GM23338 (cell line): ENCODE data around the gene SRGAP1. TPM values are rescaled to one million over a fixed set of nuclear protein-coding genes. Genes with fewer than 3 reads are reported as not detected.

Experiments used
- ATAC-seq: fragments of 200-7000 bp; cut with Tn5 transposase; 3 replicates; pipeline ENCODE4 v1.9.1; 2020
- DNase-seq: peaks from one replicate; pipeline ENCODE4 v3.0.0-alpha.2; 2015; ENCODE audit warnings: low spot score
- H2AFZ ChIP-seq: fragments of 200-600 bp; sonication (generic); 2 replicates; pipeline ENCODE4 v1.8.0; 2016; ENCODE audit warnings: antibody characterized with exemption, mild to moderate bottlenecking, moderate library complexity
- H3F3A ChIP-seq: fragments of 200-600 bp; sonication (generic); replicated peaks from 2 replicates; pipeline ENCODE4 v1.8.0; 2017; ENCODE audit warnings: antibody characterized with exemption, mixed run types, low read depth
- H3K27ac ChIP-seq: fragments of 200-600 bp; sonication (generic); 2 replicates; pipeline ENCODE4 v1.6.1; 2016; ENCODE audit warnings: low read depth
- H3K27me3 ChIP-seq: fragments of 200-600 bp; sonication (generic); 2 replicates; pipeline ENCODE4 v1.8.0; 2016; ENCODE audit warnings: mild to moderate bottlenecking, mixed run types, moderate library complexity; ENCODE audit not compliant: insufficient read depth
- H3K36me3 ChIP-seq: fragments of 200-600 bp; sonication (generic); 2 replicates; pipeline ENCODE4 v1.8.0; 2016; ENCODE audit warnings: mild to moderate bottlenecking; ENCODE audit not compliant: insufficient read depth
- H3K4me1 ChIP-seq: fragments of 200-600 bp; sonication (generic); 2 replicates; pipeline ENCODE4 v1.8.0; 2016; ENCODE audit warnings: mild to moderate bottlenecking, moderate library complexity; ENCODE audit not compliant: insufficient read depth
- H3K4me2 ChIP-seq: fragments of 200-600 bp; sonication (generic); 2 replicates; pipeline ENCODE4 v1.7.1; 2017; ENCODE audit warnings: mixed run types
- H3K4me3 ChIP-seq: fragments of 200-600 bp; sonication (generic); 2 replicates; pipeline ENCODE4 v1.6.1; 2016; ENCODE audit warnings: mixed run types
- H3K79me2 ChIP-seq: fragments of 200-600 bp; sonication (generic); replicated peaks from 2 replicates; pipeline ENCODE4 v1.8.0; 2017; ENCODE audit warnings: mild to moderate bottlenecking; ENCODE audit not compliant: insufficient read depth
- H3K9me2 ChIP-seq: fragments of 200-600 bp; sonication (generic); 2 replicates; pipeline ENCODE4 v1.8.0; 2017; ENCODE audit not compliant: insufficient read depth
- H4K20me1 ChIP-seq: fragments of 200-600 bp; sonication (generic); replicated peaks from 2 replicates; pipeline ENCODE4 v1.8.0; 2017; ENCODE audit warnings: mild to moderate bottlenecking; ENCODE audit not compliant: insufficient read depth
- H3K27ac Mint-ChIP-seq: 2 replicates; pipeline ENCODE4 v1.8.0; 2020; ENCODE audit warnings: inconsistent platforms, mild to moderate bottlenecking, moderate library complexity, mixed read lengths
- H3K27me3 Mint-ChIP-seq: 3 replicates; pipeline ENCODE4 v1.8.0; 2022; ENCODE audit warnings: low read depth, mild to moderate bottlenecking, moderate library complexity, mixed read lengths, inconsistent platforms; ENCODE audit not compliant: insufficient read depth, poor library complexity
- H3K36me3 Mint-ChIP-seq: 3 replicates; pipeline ENCODE4 v1.8.0; 2021; ENCODE audit warnings: low read depth, mild to moderate bottlenecking, inconsistent platforms, moderate library complexity, mixed read lengths
- H3K4me1 Mint-ChIP-seq: 3 replicates; pipeline ENCODE4 v1.8.0; 2020; ENCODE audit warnings: mild to moderate bottlenecking, inconsistent platforms, mixed read lengths
- H3K4me3 Mint-ChIP-seq: 3 replicates; pipeline ENCODE4 v1.8.0; 2021; ENCODE audit warnings: moderate library complexity, mild to moderate bottlenecking, inconsistent platforms, mixed read lengths
- H3K9me3 Mint-ChIP-seq: 3 replicates; pipeline ENCODE4 v1.8.0; 2020; ENCODE audit warnings: moderate library complexity, mild to moderate bottlenecking, inconsistent platforms, mixed read lengths
- CREB1 ChIP-seq: fragments of 250-450 bp; sonication (Bioruptor Pico); IDR thresholded peaks from 2 replicates; pipeline ENCODE4 v1.5.0; 2020; ENCODE audit warnings: low read depth, mild to moderate bottlenecking, moderate library complexity
- EZH2phosphoT487 ChIP-seq: fragments of 200-600 bp; sonication (generic); IDR thresholded peaks from one replicate; pipeline ENCODE4 v1.8.1; 2018; ENCODE audit warnings: antibody characterized with exemption; ENCODE audit not compliant: unreplicated experiment
- JUNB ChIP-seq: IDR thresholded peaks from one replicate; pipeline ENCODE4 v1.6.1; 2016; ENCODE audit warnings: antibody characterized with exemption; ENCODE audit not compliant: unreplicated experiment
- NANOG ChIP-seq: IDR thresholded peaks from 2 replicates; pipeline ENCODE4 v1.6.1; 2016; ENCODE audit warnings: antibody characterized with exemption, borderline replicate concordance
- STAT1 ChIP-seq: IDR thresholded peaks from one replicate; pipeline ENCODE4 v1.6.1; 2016; ENCODE audit warnings: antibody characterized with exemption; ENCODE audit not compliant: unreplicated experiment
- ZNF331 ChIP-seq: fragments of 250-450 bp; sonication (Bioruptor Pico); IDR thresholded peaks from 2 replicates; pipeline ENCODE4 v1.5.0; 2020; ENCODE audit warnings: low read depth, mild to moderate bottlenecking, moderate library complexity
- polyA plus RNA-seq: library from polyadenylated mRNA; unstranded; fragments of >200 nt; fragmentation: Nextera tagmentation; extraction: Ambion mirVana; gene quantifications from 2 replicates; pipeline ENCODE4 v1.2.1, GENCODE V29; 2016
- total RNA-seq: library from RNA; depleted of rRNA; stranded (reverse); fragments of >200 nt; shearing (Covaris generic); gene quantifications from 2 replicates; pipeline ENCODE4 v1.2.3, GENCODE V29; 2014
- TF ChIP-seq, protein P1 (sequence below): fragments of 250-450 bp; sonication (Bioruptor Pico); IDR thresholded peaks from 2 replicates; pipeline ENCODE4 v1.5.0; 2020; ENCODE audit warnings: mild to moderate bottlenecking, moderate library complexity
- TF ChIP-seq, protein P2 (sequence below), 2 experiments: fragments of 200-600 bp in 1 of 2; sonication (generic) in 1 of 2; conservative IDR thresholded peaks; 2 replicates each; pipeline versions ENCODE4 v1.5.1 to v1.6.1; 2016 to 2017; ENCODE audit warnings: antibody characterized with exemption in 2 of 2, low read depth in 2 of 2, mild to moderate bottlenecking in 2 of 2, moderate library complexity in 1 of 2

Gene SRGAP1
- total and polyA plus RNA-seq, 2 experiments from 2014 or later = 6.1 to 8.1 TPM

DNA sequence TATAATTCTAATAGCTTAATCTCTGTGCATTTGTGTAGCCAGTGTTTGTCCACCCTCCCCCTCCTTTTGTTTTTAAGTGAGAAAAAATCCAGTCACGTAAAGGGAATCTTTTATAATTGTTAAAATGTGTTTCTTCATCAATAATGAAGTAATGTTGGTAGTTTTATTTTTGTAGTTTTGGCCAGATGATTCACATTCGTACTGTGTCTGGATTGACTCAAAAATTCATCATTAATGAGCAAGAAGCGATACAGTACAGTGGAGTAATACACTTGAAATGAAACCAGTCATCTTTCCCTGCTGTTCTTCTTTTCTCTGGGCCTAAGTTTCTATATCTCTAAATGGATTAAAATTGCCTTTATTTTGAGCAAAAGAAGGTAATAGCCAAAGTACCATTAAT lies 86.5 kb downstream of the SRGAP1 start (continued):
- TF ChIP-seq, protein P1, sequence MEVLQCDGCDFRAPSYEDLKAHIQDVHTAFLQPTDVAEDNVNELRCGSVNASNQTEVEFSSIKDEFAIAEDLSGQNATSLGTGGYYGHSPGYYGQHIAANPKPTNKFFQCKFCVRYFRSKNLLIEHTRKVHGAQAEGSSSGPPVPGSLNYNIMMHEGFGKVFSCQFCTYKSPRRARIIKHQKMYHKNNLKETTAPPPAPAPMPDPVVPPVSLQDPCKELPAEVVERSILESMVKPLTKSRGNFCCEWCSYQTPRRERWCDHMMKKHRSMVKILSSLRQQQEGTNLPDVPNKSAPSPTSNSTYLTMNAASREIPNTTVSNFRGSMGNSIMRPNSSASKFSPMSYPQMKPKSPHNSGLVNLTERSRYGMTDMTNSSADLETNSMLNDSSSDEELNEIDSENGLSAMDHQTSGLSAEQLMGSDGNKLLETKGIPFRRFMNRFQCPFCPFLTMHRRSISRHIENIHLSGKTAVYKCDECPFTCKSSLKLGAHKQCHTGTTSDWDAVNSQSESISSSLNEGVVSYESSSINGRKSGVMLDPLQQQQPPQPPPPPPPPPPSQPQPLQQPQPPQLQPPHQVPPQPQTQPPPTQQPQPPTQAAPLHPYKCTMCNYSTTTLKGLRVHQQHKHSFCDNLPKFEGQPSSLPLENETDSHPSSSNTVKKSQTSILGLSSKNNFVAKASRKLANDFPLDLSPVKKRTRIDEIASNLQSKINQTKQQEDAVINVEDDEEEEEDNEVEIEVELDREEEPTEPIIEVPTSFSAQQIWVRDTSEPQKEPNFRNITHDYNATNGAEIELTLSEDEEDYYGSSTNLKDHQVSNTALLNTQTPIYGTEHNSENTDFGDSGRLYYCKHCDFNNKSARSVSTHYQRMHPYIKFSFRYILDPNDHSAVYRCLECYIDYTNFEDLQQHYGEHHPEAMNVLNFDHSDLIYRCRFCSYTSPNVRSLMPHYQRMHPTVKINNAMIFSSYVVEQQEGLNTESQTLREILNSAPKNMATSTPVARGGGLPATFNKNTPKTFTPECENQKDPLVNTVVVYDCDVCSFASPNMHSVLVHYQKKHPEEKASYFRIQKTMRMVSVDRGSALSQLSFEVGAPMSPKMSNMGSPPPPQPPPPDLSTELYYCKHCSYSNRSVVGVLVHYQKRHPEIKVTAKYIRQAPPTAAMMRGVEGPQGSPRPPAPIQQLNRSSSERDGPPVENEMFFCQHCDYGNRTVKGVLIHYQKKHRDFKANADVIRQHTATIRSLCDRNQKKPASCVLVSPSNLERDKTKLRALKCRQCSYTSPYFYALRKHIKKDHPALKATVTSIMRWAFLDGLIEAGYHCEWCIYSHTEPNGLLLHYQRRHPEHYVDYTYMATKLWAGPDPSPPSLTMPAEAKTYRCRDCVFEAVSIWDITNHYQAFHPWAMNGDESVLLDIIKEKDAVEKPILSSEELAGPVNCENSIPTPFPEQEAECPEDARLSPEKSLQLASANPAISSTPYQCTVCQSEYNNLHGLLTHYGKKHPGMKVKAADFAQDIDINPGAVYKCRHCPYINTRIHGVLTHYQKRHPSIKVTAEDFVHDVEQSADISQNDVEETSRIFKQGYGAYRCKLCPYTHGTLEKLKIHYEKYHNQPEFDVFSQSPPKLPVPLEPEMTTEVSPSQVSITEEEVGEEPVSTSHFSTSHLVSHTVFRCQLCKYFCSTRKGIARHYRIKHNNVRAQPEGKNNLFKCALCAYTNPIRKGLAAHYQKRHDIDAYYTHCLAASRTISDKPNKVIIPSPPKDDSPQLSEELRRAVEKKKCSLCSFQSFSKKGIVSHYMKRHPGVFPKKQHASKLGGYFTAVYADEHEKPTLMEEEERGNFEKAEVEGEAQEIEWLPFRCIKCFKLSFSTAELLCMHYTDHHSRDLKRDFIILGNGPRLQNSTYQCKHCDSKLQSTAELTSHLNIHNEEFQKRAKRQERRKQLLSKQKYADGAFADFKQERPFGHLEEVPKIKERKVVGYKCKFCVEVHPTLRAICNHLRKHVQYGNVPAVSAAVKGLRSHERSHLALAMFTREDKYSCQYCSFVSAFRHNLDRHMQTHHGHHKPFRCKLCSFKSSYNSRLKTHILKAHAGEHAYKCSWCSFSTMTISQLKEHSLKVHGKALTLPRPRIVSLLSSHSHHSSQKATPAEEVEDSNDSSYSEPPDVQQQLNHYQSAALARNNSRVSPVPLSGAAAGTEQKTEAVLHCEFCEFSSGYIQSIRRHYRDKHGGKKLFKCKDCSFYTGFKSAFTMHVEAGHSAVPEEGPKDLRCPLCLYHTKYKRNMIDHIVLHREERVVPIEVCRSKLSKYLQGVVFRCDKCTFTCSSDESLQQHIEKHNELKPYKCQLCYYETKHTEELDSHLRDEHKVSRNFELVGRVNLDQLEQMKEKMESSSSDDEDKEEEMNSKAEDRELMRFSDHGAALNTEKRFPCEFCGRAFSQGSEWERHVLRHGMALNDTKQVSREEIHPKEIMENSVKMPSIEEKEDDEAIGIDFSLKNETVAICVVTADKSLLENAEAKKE (CRISPR knock-in tag) = no peak
- no peak for TF ChIP-seq STAT1

DNA sequence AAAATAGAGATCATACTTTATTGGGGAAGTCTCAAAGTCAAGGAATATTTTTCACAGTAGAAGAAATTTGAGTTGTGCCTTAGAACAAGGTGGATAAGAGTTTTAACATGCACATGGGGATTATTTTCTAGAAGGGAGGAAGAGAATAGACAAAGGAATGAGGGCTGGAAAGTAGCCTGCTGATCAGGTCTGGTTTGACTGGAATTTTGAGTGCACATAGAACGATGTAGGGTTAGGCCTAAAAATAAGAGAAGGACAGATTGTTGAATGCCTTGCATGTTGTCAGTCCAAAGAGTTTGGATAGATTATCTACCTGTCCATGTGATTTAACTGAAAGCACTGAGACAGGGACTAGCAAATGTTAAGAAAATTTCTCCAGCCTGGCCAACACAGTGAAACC lies 87.2 kb downstream of the SRGAP1 start:
- Histone ChIP-seq H3K36me3 (no peaks in the 10 kb centered on the region), H3K79me2 (no peaks in the 10 kb centered on the region), H3K4me2 (no peak overlapping the region), H3K9me2 (no peaks in the 10 kb centered on the region), H3K4me3 (no peak overlapping the region), H3F3A (no peaks in the 10 kb centered on the region), H2AFZ (no peak overlapping the region), H3K27ac (no peak overlapping the region), H4K20me1 (no peaks in the 10 kb centered on the region), H3K27me3 (no peaks in the 10 kb centered on the region), H3K4me1 (peaks cover 14% of the 10 kb centered on the region)
- no peak overlapping the region for H3K4me3 Mint-ChIP-seq
- no peak for ATAC-seq
- DNase-seq = no peak
- H3K27me3 Mint-ChIP-seq = no peaks in the 10 kb centered on the region
- no peak overlapping the region for H3K27ac Mint-ChIP-seq
- no peaks in the 10 kb centered on the region for H3K36me3 Mint-ChIP-seq
- 0 out of 3 replicates have a peak, but pooled peaks cover 3% of the 10 kb centered on the region for H3K9me3 Mint-ChIP-seq
- H3K4me1 Mint-ChIP-seq = peaks cover 15% of the 10 kb centered on the region
- no peak for TF ChIP-seq CREB1 (CRISPR knock-in tag)
- TF ChIP-seq NANOG = no peak
- TF ChIP-seq, protein P1 (CRISPR knock-in tag) = no peak
- TF ChIP-seq JUNB = no peak
- no peak for TF ChIP-seq ZNF331
- TF ChIP-seq, protein P2, sequence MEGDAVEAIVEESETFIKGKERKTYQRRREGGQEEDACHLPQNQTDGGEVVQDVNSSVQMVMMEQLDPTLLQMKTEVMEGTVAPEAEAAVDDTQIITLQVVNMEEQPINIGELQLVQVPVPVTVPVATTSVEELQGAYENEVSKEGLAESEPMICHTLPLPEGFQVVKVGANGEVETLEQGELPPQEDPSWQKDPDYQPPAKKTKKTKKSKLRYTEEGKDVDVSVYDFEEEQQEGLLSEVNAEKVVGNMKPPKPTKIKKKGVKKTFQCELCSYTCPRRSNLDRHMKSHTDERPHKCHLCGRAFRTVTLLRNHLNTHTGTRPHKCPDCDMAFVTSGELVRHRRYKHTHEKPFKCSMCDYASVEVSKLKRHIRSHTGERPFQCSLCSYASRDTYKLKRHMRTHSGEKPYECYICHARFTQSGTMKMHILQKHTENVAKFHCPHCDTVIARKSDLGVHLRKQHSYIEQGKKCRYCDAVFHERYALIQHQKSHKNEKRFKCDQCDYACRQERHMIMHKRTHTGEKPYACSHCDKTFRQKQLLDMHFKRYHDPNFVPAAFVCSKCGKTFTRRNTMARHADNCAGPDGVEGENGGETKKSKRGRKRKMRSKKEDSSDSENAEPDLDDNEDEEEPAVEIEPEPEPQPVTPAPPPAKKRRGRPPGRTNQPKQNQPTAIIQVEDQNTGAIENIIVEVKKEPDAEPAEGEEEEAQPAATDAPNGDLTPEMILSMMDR (conservative IDR thresholded peaks at IDR 0.05; ENCODE audit: low read depth in 2 of 2) = no peak
- no peak for TF ChIP-seq STAT1
- TF ChIP-seq EZH2phosphoT487 = no peak
